ENCODE data around the gene RASL12. TPM values are rescaled to one million over a fixed set of nuclear protein-coding genes. Genes with fewer than 3 reads are reported as not detected.

The RASL12 gene
- total and polyA plus RNA-seq, 10 donors, result 2.7 to 38.5 (median 9.3) TPM

DNA sequence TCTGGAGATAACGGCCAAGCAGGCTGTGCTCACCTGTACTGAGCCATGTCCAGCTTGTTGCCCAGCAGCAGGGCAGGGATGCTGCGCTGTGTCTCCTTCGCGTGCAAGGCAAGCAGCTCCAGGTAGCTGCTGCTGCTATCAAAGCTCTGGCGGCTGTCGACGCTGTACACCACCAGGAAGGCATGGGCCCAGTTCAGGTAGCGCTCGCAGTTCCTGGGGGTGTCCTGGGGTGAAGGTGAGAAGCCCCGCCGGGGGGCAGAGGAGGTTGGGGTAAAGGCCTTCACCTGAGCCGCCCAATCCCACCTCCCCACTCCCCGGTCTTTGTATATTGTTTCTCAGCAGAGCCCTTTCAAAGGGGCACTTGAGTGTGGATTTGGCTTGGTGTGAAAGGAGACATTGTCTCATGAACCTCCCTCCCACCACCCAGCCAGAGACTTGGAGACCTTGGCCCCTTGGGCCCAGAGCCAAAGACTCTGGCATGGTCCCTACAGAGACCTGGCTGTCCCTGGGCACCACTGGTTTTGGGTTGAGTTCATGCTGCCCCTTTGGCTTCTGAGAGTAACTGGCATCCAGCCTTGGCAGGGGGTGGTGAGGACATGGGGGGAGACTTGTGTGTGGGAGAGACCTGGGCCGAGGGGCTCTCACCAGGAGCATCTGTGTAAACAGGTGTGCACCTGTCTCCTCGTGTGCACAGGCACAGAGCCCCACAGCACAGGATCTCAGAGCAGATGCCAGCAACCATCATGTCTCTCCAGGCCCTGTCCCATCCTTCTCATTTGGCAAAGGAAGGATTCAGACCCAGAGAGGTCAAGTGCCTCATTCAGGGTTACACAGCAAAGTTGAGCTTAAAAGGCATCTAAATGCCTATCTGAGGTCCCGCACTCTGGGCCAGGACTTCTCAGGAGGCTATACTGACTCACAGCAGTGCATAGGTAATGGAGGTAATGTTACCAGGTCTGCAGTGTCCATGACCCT is 9.1 kb downstream of the RASL12 start:
- peak overlapping the region in 2 of 8 donors; percentile 36 to 54 for H3K27ac ChIP-seq
- 84 to 89% (median 87%) methylated on average over 10 to 16 of the region's 16 CpGs for WGBS, 5 donors

GRCh38 chr15:65057549-65057940 is 10.2 kb downstream of the RASL12 start:
- H3K4me3 ChIP-seq, result no peak overlapping the region
- no peak overlapping the region for H3K27ac ChIP-seq
- 87 to 97% (median 89%) methylated on average over 8 of the region's 8 CpGs for WGBS, 5 donors
- intact Hi-C loops (cut with DNase I; ENCODE audit: low total_unique reads), result loop anchor here (10.0 kb wide), 1 partner anchor 217 kb away; no protein-coding TSS in a partner anchor
- no peaks in the 10 kb centered on the region for H3K9me3 ChIP-seq
- TF ChIP-seq CTCF (IDR thresholded peaks at IDR 0.05 in 8 of 11, conservative IDR thresholded peaks at IDR 0.05 in 3 of 11) (no peak), POLR2AphosphoS5 (IDR thresholded peaks at IDR 0.05) (no peak), POLR2A (IDR thresholded peaks at IDR 0.05) (no peak)
- peaks cover 0 to 14% (median 0%) of the 10 kb centered on the region in 6 donors for H3K4me1 ChIP-seq
- H3K36me3 ChIP-seq, result peaks cover 0 to 16% (median 0%) of the 10 kb centered on the region in 6 donors
- no peaks in the 10 kb centered on the region for H3K27me3 ChIP-seq (replicated peaks in 1 of 7)
- no peak for DNase-seq

More for the DNA sequence above, 9.1 kb downstream of the RASL12 start:
- Histone ChIP-seq H3K27me3 (replicated peaks in 1 of 7) (no peaks in the 10 kb centered on the region), H3K4me3 (no peak overlapping the region), H3K36me3 (peaks cover 0 to 12% (median 0%) of the 10 kb centered on the region in 6 donors), H3K9me3 (no peaks in the 10 kb centered on the region), H3K4me1 (peaks cover 0 to 25% (median 0%) of the 10 kb centered on the region in 6 donors)
- intact Hi-C loops (cut with DNase I; ENCODE audit: low total_unique reads), result loop anchor here (10.0 kb wide), 1 partner anchor 216 kb away; no protein-coding TSS in a partner anchor
- DNase-seq, result no peak
- TF ChIP-seq POLR2AphosphoS5 (IDR thresholded peaks at IDR 0.05) (peak in 1 of 3 donors; percentile 10), CTCF (IDR thresholded peaks at IDR 0.05 in 8 of 11, conservative IDR thresholded peaks at IDR 0.05 in 3 of 11) (no peak)

DNA sequence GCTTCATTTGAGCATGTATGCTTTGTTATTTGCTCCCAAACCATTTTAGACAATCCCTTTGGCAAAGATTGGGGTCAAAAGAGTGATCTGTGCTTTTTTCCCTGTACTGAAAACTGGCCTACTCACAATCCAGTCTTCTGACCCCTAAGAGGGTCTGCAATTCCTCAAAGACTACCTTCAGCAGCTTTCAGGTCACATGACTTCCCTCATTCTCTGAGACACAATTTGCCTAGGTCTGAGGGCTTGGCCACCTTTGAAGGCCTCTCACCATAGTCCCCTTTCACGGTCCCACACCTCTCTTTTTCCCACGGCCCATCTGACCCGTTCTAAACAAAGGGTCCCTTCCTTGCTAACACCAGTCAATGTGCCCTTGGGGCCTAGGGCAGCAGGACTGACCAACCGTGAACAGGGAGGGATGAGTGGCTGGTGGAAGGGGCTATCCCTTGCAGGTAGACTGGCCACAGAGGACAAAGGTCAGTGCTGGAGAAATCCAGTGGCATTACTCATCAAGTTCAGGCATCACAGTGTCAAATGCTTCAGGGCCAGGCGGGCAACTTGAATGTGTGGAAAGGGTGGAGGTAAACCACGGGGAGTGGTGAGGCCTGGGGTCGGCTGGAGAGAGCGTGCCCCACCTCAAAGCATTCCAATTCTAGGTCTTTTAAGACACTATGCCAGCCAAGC is 10.8 kb downstream of the RASL12 start:
- peaks cover 0 to 16% (median 0%) of the 10 kb centered on the region in 6 donors for H3K36me3 ChIP-seq
- intact Hi-C loops (cut with DNase I; ENCODE audit: low total_unique reads), result loop anchor here (10.0 kb wide), 1 partner anchor 218 kb away; no protein-coding TSS in a partner anchor
- no peak for DNase-seq
- H3K9me3 ChIP-seq, result no peaks in the 10 kb centered on the region
- peaks cover 0 to 10% (median 0%) of the 10 kb centered on the region in 6 donors for H3K4me1 ChIP-seq
- WGBS, 5 donors, result 74 to 90% (median 81%) methylated on average over 8 of the region's 8 CpGs
- TF ChIP-seq POLR2AphosphoS5 (IDR thresholded peaks at IDR 0.05), result no peak
- TF ChIP-seq POLR2A (IDR thresholded peaks at IDR 0.05), result no peak
- no peak for TF ChIP-seq CTCF (IDR thresholded peaks at IDR 0.05 in 8 of 11, conservative IDR thresholded peaks at IDR 0.05 in 3 of 11)
- no peak overlapping the region for H3K27ac ChIP-seq
- H3K4me3 ChIP-seq, result no peak overlapping the region
- no peaks in the 10 kb centered on the region for H3K27me3 ChIP-seq (replicated peaks in 1 of 7)

Measured in spleen (tissue), 11 donors.